Stimulated activated CD8-positive, alpha-beta memory T cell treated with anti-CD3 and anti-CD28 coated beads, Interleukin-15, amount 100 ng/mL, for 4 hours (primary cell): ENCODE data around the gene SUGCT.
"Not testable (repeated sequence)": the region's sequence is repeated elsewhere in the genome, so short reads cannot be mapped to it uniquely, and the experiment has no call there.

Experiments used
- DNase-seq, 2 donors: peaks; one replicate each; pipeline ENCODE4 v3.0.0-alpha.2; 2020; ENCODE audit warnings: low read depth in 2 of 2

Gene SUGCT

GRCh38 chr7:40622941-40623501 is 488.2 kb downstream of the SUGCT start:
- no peak for DNase-seq

GRCh38 chr7:40623863-40624262 is 489.1 kb downstream of the SUGCT start:
- no peak for DNase-seq

- not testable (repeated sequence) for DNase-seq
Observed at GRCh38 chr7:40627361-40627760, 492.6 kb downstream of the SUGCT start.

- DNase-seq = no peak
Observed at GRCh38 chr7:40629891-40630290, 495.1 kb downstream of the SUGCT start.

GRCh38 chr7:40634118-40634517 is 499.3 kb downstream of the SUGCT start:
- DNase-seq = no peak

GRCh38 chr7:40638545-40639320 is 503.9 kb downstream of the SUGCT start:
- DNase-seq = no peak

GRCh38 chr7:40640566-40640965 is 505.8 kb downstream of the SUGCT start:
- DNase-seq = no peak

- no peak for DNase-seq
Observed at GRCh38 chr7:40641701-40642100, 506.9 kb downstream of the SUGCT start.

- no peak for DNase-seq
Observed at GRCh38 chr7:40643664-40644063, 508.9 kb downstream of the SUGCT start.

- no peak for DNase-seq
Observed at GRCh38 chr7:40644454-40645188, 509.8 kb downstream of the SUGCT start.

- no peak for DNase-seq
Observed at GRCh38 chr7:40645197-40645596, 510.4 kb downstream of the SUGCT start.

GRCh38 chr7:40646717-40647116 is 511.9 kb downstream of the SUGCT start:
- DNase-seq = no peak

GRCh38 chr7:40647719-40648118 is 512.9 kb downstream of the SUGCT start:
- no peak for DNase-seq

- no peak for DNase-seq
Observed at GRCh38 chr7:40649247-40649646, 514.4 kb downstream of the SUGCT start.

GRCh38 chr7:40650903-40651302 is 516.1 kb downstream of the SUGCT start:
- not testable (repeated sequence) for DNase-seq

- no peak for DNase-seq
Observed at GRCh38 chr7:40654171-40654570, 519.4 kb downstream of the SUGCT start.

- no peak for DNase-seq
Observed at GRCh38 chr7:40655426-40655825, 520.6 kb downstream of the SUGCT start.

GRCh38 chr7:40656349-40656748 is 521.5 kb downstream of the SUGCT start:
- DNase-seq = no peak

- DNase-seq = no peak
Observed at GRCh38 chr7:40658729-40659128, 523.9 kb downstream of the SUGCT start.

GRCh38 chr7:40659231-40659630 is 524.4 kb downstream of the SUGCT start:
- DNase-seq = no peak

- DNase-seq = no peak
Observed at GRCh38 chr7:40673285-40673684, 538.5 kb downstream of the SUGCT start.

- DNase-seq = no peak
Observed at GRCh38 chr7:40674316-40674715, 539.5 kb downstream of the SUGCT start.

GRCh38 chr7:40675741-40676140 is 540.9 kb downstream of the SUGCT start:
- no peak for DNase-seq
